BE2C (cell line): ENCODE measurements around the gene RUNX3.
"Not testable (repeated sequence)": the region's sequence is repeated elsewhere in the genome, so short reads cannot be mapped to it uniquely, and the experiment has no call there.

Experiments
- DNase-seq: peaks from one replicate; pipeline ENCODE4 v3.0.0-alpha.2; 2020
- H3K27me3 ChIP-seq: fragments of 250-450 bp; sonication (Bioruptor Pico); 2 replicates; pipeline ENCODE4 v1.5.1; 2020; ENCODE audit warnings: mild to moderate bottlenecking
- H3K36me3 ChIP-seq: fragments of 250-450 bp; sonication (Bioruptor Pico); 2 replicates; pipeline ENCODE4 v1.5.1; 2020; ENCODE audit warnings: mild to moderate bottlenecking
- H3K4me1 ChIP-seq: fragments of 250-450 bp; sonication (Bioruptor Pico); 2 replicates; pipeline ENCODE4 v1.5.1; 2020
- H3K4me3 ChIP-seq: 2 replicates; pipeline ENCODE4 v1.5.1; 2011; ENCODE audit warnings: low read depth, low read length
- H3K9me3 ChIP-seq: fragments of 250-450 bp; sonication (Bioruptor Pico); 2 replicates; pipeline ENCODE4 v1.5.1; 2020
- TF ChIP-seq, protein P1 (sequence below): IDR thresholded peaks from 2 replicates; pipeline ENCODE4 v1.5.1; 2012; ENCODE audit warnings: mild to moderate bottlenecking, low read depth, low read length

The RUNX3 gene

DNA sequence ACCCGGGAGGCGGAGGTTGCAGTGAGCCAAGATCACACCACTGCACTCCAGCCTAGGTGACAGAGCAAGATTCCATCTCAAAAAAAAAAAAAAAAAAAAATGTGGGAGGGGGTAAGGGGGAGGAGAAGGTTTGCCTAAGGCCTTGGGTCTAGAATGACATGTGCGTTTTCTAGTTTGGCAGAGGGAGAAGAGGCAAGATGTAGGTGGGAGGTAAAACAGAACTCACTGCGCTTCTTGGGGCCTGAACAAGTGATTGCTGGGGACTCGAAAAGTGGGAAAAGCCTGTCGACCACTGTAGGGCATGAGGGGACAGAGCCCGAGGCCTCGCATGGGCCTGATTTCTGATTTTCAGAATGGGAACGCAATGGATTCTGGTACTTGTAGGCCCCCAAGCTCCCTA lies 19.9 kb downstream of the RUNX3 start:
- no peak overlapping the region for H3K4me3 ChIP-seq
- H3K4me1 ChIP-seq: no peaks in the 10 kb centered on the region
- H3K9me3 ChIP-seq: no peaks in the 10 kb centered on the region
- TF ChIP-seq, protein P1, sequence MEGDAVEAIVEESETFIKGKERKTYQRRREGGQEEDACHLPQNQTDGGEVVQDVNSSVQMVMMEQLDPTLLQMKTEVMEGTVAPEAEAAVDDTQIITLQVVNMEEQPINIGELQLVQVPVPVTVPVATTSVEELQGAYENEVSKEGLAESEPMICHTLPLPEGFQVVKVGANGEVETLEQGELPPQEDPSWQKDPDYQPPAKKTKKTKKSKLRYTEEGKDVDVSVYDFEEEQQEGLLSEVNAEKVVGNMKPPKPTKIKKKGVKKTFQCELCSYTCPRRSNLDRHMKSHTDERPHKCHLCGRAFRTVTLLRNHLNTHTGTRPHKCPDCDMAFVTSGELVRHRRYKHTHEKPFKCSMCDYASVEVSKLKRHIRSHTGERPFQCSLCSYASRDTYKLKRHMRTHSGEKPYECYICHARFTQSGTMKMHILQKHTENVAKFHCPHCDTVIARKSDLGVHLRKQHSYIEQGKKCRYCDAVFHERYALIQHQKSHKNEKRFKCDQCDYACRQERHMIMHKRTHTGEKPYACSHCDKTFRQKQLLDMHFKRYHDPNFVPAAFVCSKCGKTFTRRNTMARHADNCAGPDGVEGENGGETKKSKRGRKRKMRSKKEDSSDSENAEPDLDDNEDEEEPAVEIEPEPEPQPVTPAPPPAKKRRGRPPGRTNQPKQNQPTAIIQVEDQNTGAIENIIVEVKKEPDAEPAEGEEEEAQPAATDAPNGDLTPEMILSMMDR: no peak
- DNase-seq: no peak
- no peaks in the 10 kb centered on the region for H3K36me3 ChIP-seq
- H3K27me3 ChIP-seq: no peaks in the 10 kb centered on the region

DNA sequence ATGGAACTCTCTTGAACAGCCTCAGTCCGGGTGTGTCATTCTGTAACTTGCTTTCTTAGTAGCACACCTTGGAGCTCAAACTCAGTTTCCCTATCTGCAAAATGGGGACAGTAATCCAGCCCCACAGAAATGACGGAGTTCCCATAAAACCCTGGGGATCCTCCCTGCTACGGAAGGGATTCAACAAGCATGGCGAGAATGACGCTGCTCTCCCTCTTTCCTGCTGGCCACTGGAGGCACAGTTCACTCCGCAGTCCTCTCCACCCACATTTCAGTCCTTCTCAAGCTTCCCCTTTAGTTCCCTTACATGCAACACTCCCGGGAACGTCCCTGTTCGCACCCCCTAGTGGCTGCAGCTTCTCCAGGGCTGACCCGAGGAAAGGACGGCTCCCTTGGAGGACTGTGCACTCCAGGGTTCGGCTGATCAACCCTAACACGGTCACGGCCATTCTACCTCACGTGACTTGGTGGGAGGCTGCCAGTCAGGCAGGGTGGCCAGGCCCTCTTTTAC lies 20.6 kb downstream of the RUNX3 start:
- no peaks in the 10 kb centered on the region for H3K9me3 ChIP-seq
- DNase-seq: peak; percentile 32
- no peaks in the 10 kb centered on the region for H3K36me3 ChIP-seq
- TF ChIP-seq, protein P1: peak; percentile 42
- no peaks in the 10 kb centered on the region for H3K27me3 ChIP-seq
- no peak overlapping the region for H3K4me3 ChIP-seq
- no peaks in the 10 kb centered on the region for H3K4me1 ChIP-seq

DNA sequence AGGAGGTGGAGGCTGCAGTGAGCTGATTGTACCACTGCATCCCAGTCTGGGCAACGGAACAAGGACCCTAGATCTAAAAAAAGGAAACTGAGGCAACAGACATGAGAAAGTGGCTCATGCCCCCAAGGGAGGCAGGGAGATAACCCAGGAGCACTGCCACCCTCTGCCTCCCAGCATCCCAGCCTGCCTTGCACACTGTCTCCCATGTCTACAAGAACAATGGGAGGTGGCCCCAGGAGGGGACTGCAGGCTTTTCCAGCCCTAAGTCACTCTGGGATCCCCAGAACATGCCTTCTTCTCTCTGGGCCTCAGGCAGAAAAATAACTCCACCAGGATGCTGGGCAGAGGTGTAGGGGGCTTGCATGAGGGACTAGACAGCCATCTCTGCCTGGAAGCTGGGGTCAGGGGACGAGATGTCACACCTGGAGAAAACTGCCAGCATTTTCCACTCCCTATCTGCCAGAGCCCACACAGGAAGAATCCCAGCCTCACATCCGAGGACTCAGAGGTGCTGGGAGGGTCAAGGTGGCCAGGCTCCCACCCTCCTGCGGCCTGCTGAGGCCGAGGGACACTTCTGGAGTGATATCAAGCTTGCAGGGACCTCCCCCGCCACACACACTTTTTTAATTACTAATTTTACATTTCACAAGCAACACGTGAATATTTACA lies 21.4 kb downstream of the RUNX3 start:
- TF ChIP-seq, protein P1: no peak
- H3K4me3 ChIP-seq: no peak overlapping the region
- DNase-seq: no peak
- H3K27me3 ChIP-seq: no peaks in the 10 kb centered on the region
- H3K36me3 ChIP-seq: no peaks in the 10 kb centered on the region
- no peaks in the 10 kb centered on the region for H3K9me3 ChIP-seq
- no peaks in the 10 kb centered on the region for H3K4me1 ChIP-seq

DNA sequence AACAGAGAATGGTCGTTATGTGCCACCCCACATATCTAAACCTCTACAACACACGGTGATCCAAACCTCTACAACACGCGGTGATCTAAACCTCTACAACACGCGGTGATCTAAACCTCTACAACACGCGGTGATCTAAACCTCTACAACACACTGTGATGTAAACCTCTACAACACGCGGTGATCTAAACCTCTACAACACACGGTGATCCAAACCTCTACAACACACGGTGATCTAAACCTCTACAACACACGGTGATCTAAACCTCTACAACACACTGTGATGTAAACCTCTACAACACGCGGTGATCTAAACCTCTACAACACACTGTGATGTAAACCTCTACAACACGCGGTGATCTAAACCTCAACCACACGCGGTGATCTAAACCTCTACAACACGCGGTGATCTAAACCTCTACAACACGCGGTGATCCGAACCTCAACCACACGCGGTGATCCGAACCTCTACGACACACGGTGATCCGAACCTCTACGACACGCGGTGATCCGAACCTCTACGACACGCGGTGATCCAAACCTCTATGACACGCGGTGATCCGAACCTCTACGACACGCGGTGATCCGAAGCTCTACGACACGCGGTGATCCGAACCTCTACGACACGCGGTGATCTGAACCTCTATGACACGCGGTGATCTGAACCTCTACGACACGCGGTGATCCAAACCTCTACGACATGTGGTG lies 22.3 kb downstream of the RUNX3 start:
- DNase-seq, H3K4me1 ChIP-seq, H3K36me3 ChIP-seq: not testable (repeated sequence)

DNA sequence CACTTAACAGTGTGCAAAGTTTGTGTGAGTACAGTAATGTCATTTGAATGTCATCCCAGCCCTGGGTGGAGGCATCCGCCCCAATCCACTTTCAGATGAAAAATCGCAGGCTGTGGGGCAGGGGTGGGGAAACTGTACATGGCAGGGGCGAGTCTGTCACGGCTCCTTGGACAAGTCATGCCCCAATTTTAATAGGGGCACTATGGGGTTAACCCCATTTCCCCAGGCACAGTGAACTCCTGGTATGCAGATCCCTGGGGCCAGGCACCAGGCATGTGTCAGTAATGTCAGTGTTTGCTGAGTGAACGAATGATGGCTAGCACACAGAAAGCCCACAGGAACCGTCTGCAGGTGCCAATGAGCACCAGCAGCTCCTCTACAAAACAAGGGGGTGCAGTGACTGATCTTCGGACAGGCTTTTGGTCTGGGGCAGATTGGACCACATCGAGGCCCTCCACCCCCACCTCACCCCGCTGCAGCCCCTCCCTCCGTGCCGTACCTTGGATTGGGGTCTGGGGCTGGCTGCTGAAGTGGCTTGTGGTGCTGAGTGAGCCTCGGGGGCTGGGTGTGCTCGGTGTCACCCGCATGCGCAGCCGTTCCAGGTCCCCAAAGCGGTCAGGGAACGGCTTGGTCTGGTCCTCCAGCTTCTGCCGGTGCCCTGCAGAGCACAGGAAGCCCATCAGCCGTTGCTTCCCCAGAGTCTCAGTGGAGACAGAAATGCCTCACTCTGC lies 23.2 kb downstream of the RUNX3 start:
- Histone ChIP-seq H3K4me1 (no peaks in the 10 kb centered on the region), H3K27me3 (no peaks in the 10 kb centered on the region), H3K36me3 (no peaks in the 10 kb centered on the region), H3K4me3 (no peak overlapping the region), H3K9me3 (no peaks in the 10 kb centered on the region)
- no peak for DNase-seq
- TF ChIP-seq, protein P1: no peak

More for the DNA sequence above, 22.3 kb downstream of the RUNX3 start:
- not testable (repeated sequence) for H3K27me3 ChIP-seq, H3K4me3 ChIP-seq, H3K9me3 ChIP-seq

DNA sequence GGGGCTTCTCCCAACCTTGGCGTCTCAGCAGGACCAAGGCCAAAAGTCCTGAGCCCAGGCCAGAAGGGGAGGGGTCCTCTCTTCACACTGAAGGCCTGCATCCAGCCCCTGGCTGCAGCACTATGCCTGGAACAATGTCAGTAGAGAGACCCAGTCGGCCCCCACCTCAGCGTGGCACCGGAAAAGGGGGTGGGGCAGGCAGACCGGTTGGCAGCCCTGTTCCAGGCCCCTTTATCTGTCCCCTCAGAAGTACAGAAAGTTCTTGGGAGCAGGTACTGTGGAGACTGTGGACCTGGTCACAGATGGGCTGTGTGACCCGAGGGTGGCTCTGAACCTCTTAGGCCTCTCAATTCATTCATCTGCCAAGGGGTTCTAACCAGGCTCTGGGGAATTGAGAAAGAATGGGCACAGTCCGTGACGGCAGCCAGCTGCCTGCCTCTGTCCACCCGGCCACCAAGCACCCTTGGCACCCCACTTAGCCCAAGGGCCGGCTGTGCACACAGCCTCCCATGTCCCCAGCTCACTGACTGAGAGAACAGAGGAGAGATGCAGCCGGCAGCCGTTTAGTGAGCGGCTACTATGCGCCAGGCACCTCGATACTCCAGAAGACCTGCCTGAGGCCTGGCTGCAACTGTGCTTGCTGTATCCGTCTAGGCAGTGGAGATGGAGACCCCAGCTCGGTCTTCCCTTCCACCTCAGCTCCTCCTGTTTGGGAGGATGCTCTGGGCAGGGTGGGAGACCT lies 23.9 kb downstream of the RUNX3 start:
- Histone ChIP-seq H3K9me3 (no peaks in the 10 kb centered on the region), H3K27me3 (no peaks in the 10 kb centered on the region), H3K36me3 (no peaks in the 10 kb centered on the region), H3K4me1 (no peaks in the 10 kb centered on the region), H3K4me3 (no peak overlapping the region)
- TF ChIP-seq, protein P1: no peak
- no peak for DNase-seq
